ENCODE results near the gene PAFAH2. TPM values are rescaled to one million over a fixed set of nuclear protein-coding genes. Genes with fewer than 3 reads are reported as not detected.

Gene PAFAH2
- polyA plus RNA-seq, 3 donors, result 18.5 to 19.8 (median 19.2) TPM

GRCh38 chr1:25922056-25922970 lies 75.5 kb downstream of the PAFAH2 start:
- DNase-seq (ENCODE audit: extremely low read depth in 1 of 11, low read depth in 9 of 11, low spot score in 4 of 11), result peak in 6 of 11 donors; percentile 32 to 55 (median 51)

- no peak for DNase-seq (ENCODE audit: extremely low read depth in 1 of 11, low read depth in 9 of 11, low spot score in 4 of 11)
Observed at GRCh38 chr1:25918615-25919014, 79.2 kb downstream of the PAFAH2 start.

- DNase-seq (ENCODE audit: extremely low read depth in 1 of 11, low read depth in 9 of 11, low spot score in 4 of 11), result peak in 2 of 11 donors; percentile 22 to 25
Observed at GRCh38 chr1:25917996-25918395, 79.9 kb downstream of the PAFAH2 start.

- DNase-seq (ENCODE audit: extremely low read depth in 1 of 11, low read depth in 9 of 11, low spot score in 4 of 11), result no peak
Observed at GRCh38 chr1:25916460-25916859, 81.4 kb downstream of the PAFAH2 start.

GRCh38 chr1:25914074-25914995 lies 83.5 kb downstream of the PAFAH2 start:
- no peak for DNase-seq (ENCODE audit: extremely low read depth in 1 of 11, low read depth in 9 of 11, low spot score in 4 of 11)

- no peak for DNase-seq (ENCODE audit: extremely low read depth in 1 of 11, low read depth in 9 of 11, low spot score in 4 of 11)
Observed at GRCh38 chr1:25913206-25913605, 84.7 kb downstream of the PAFAH2 start.

GRCh38 chr1:25912076-25912831 lies 85.6 kb downstream of the PAFAH2 start:
- no peak for DNase-seq (ENCODE audit: extremely low read depth in 1 of 11, low read depth in 9 of 11, low spot score in 4 of 11)

GRCh38 chr1:25911162-25911561 lies 86.7 kb downstream of the PAFAH2 start:
- DNase-seq (ENCODE audit: extremely low read depth in 1 of 11, low read depth in 9 of 11, low spot score in 4 of 11), result no peak

Other genes with a start within 250 kb of the PAFAH2 start
- gene SELENON, start 197.9 kb downstream of the PAFAH2 start, polyA plus RNA-seq (ENCODE audit: insufficient read length in 3 of 3), result 10 to 100 TPM; 67.5 to 85.7 (median 85.2) TPM
- gene MTFR1L, start 178.1 kb downstream of the PAFAH2 start, polyA plus RNA-seq (ENCODE audit: insufficient read length in 3 of 3), result 100 to 1,000 TPM in 1 of 3 donors, 10 to 100 TPM in 2; 91.0 to 103 (median 97.6) TPM
- 1 to 10 TPM; 3.0 to 4.3 (median 3.9) TPM for gene AUNIP, start 138.6 kb downstream of the PAFAH2 start, polyA plus RNA-seq (ENCODE audit: insufficient read length in 3 of 3)
- 10 to 100 TPM; 26.2 to 38.4 (median 27.0) TPM for gene PAQR7, start 122.4 kb downstream of the PAFAH2 start, polyA plus RNA-seq (ENCODE audit: insufficient read length in 3 of 3)
- gene STMN1, start 91.6 kb downstream of the PAFAH2 start, polyA plus RNA-seq (ENCODE audit: insufficient read length in 3 of 3), result 1,000 to 10,000 TPM in 2 of 3 donors, 100 to 1,000 TPM in 1; 982 to 1,465 (median 1,271) TPM
- 1 to 10 TPM; 1.5 to 1.7 (median 1.6) TPM for gene EXTL1, start 23.7 kb upstream of the PAFAH2 start, polyA plus RNA-seq (ENCODE audit: insufficient read length in 3 of 3)
- gene SLC30A2, start 48.1 kb upstream of the PAFAH2 start, polyA plus RNA-seq (ENCODE audit: insufficient read length in 3 of 3), result 1 to 10 TPM; 4.6 to 7.2 (median 5.1) TPM
- 1 to 10 TPM in 2 of 3 donors, under 1 TPM in 1; 0.86 to 1.5 (median 1.1) TPM for gene TRIM63, start 69.6 kb upstream of the PAFAH2 start, polyA plus RNA-seq (ENCODE audit: insufficient read length in 3 of 3)
- 10 to 100 TPM; 16.8 to 21.0 (median 17.5) TPM for gene PDIK1L, start 113.8 kb upstream of the PAFAH2 start, polyA plus RNA-seq (ENCODE audit: insufficient read length in 3 of 3)
- gene FAM110D, start 161.0 kb upstream of the PAFAH2 start, polyA plus RNA-seq (ENCODE audit: insufficient read length in 3 of 3), result 1 to 10 TPM in 2 of 3 donors, under 1 TPM in 1; 0.67 to 1.5 (median 1.1) TPM
- gene C1orf232, start 170.9 kb upstream of the PAFAH2 start, polyA plus RNA-seq (ENCODE audit: insufficient read length in 3 of 3), result under 1 TPM in 1 of 3 donors, not detected in 2; 0.45 TPM
- 10 to 100 TPM; 14.5 to 18.7 (median 18.4) TPM for gene ZNF593, start 171.8 kb upstream of the PAFAH2 start, polyA plus RNA-seq (ENCODE audit: insufficient read length in 3 of 3)
- 1 to 10 TPM; 1.0 to 1.9 (median 1.0) TPM for gene ZNF593OS, start 173.8 kb upstream of the PAFAH2 start, polyA plus RNA-seq (ENCODE audit: insufficient read length in 3 of 3)
- gene CNKSR1, start 179.4 kb upstream of the PAFAH2 start, polyA plus RNA-seq (ENCODE audit: insufficient read length in 3 of 3), result 10 to 100 TPM; 10.7 to 20.0 (median 14.5) TPM
- gene CATSPER4, start 192.5 kb upstream of the PAFAH2 start, polyA plus RNA-seq (ENCODE audit: insufficient read length in 3 of 3), result under 1 TPM; 0.06 to 0.21 (median 0.11) TPM
- 10 to 100 TPM; 16.9 to 21.1 (median 17.9) TPM for gene CEP85, start 236.1 kb upstream of the PAFAH2 start, polyA plus RNA-seq (ENCODE audit: insufficient read length in 3 of 3)

Data from renal cortex interstitium (tissue), 11 donors.